Activated CD4-positive, alpha-beta T cell treated with anti-CD3 and anti-CD28 coated beads, Interleukin-2, Interleukin-6, amounts not matched to agents 100 ng/mL and 50 ng/mL, durations not matched to agents 16 hours and 8 hours (primary cell): ENCODE results near the gene KCNJ4.
"Not testable (repeated sequence)": the region's sequence is repeated elsewhere in the genome, so short reads cannot be mapped to it uniquely, and the experiment has no call there.

Source experiments
- DNase-seq: peaks from one replicate; pipeline ENCODE4 v3.0.0-alpha.2; 2020

The KCNJ4 gene

DNA sequence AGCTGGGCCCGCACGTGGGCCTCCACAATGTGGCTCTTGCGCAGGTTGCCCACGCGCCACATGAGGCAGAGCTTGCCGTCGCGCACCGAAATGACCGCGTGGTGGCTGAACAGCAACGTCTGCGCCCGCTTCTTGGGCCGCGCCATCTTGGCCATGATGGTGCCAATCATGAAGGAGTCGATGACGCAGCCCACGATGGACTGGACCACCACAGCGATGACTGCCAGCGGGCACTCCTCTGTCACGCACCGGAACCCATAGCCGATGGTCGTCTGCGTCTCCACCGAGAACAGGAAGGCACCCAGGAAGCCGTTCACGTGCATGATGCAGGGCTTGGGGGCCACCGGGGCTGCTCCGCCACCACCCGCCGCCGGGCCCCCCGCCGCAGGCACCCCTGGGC, 27.5 kb downstream of the KCNJ4 start:
- DNase-seq: no peak

DNA sequence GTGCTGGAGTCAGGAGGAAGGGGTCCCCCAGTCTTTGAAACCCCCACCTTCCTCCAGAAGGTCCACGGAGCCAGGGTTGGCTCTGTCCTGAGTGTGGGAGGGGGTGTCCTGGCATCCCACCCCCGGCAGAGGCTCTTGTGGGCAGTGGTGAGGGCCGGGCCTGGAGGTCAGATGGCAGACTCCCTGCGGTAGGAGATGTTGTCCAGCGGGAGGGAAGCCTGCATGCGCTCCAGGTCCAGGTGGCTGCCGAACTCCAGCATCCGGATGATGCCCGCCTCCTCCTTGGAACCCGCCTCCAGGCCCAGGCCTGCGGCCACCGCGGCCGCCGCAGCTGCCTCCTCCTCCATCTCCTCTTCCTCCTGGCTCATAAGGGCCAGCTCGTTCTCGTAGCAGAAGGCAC, 28.4 kb downstream of the KCNJ4 start:
- DNase-seq: no peak

DNA sequence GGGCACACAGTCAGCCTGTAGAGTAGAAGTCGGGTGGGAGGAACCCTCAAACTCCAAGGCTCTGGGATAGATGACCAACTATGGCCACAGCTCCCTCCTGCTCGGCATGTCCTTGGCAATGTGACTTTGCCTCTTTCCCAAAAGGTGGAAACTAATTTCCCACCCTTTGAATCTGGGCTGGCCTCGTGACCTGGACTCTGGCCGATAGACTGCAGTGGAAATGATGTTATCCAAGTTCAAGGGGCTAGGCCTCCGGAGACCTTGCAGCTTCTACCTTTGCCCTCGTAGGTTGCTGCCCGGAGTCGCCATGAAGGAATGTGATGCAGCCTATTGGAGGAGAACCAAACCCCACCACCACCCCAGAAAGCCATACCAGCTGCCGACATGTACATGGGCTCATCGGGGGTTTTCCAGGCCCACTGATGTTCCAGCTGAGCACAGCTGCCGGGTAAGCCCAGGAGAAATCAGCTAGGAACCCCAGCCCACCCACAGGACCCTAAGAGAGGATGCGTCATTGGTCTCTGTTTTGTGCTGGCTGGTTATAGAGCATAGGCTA, 30.4 kb downstream of the KCNJ4 start:
- no peak for DNase-seq

DNA sequence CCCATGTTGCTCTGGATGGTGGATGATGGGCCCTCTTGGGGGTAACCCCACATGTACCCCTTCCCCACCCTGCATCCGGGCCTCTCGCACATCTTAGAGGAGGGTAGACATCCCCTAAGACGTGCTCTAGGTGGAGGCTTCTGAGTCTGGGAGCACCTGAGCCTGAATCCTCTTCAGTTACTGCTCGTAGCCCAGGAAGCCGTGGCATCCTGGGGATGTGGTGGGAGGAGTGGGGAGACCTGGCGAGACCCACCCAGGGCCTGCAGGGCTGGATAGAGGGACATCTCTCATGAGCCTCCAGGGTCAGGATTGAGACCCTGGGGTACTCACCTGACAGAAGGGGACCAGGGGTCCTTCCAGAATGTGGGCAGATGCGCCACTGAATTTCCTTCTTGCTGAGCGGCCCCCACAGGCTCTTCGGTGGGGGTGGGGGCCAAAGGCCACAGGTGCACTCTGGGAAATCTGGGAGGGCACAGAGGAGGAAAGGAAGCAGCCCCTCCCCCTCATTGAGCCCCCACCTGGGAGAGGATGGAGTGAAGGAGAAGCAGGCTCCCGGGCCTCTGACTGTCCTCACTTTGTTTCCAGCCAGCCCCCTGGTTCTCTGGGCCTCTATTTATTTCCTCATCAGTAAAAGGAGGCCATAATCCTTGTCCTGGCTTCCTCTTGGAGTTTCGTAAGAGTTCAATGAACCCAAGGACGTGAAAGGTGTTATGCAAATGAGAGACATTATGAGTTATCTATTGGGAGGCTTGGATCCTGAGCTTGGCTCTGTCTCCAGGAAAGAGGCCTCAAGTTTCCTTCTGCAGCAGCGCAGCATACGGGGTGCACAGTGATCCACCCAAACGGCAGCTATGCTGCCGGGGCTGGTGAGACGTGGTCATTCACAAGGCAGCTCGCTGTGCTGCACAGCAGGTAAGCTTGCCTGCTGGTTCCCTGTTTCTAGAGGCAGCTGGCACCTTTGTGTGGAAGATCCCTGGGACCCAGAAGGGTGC, 31.2 kb downstream of the KCNJ4 start:
- DNase-seq: no peak

DNA sequence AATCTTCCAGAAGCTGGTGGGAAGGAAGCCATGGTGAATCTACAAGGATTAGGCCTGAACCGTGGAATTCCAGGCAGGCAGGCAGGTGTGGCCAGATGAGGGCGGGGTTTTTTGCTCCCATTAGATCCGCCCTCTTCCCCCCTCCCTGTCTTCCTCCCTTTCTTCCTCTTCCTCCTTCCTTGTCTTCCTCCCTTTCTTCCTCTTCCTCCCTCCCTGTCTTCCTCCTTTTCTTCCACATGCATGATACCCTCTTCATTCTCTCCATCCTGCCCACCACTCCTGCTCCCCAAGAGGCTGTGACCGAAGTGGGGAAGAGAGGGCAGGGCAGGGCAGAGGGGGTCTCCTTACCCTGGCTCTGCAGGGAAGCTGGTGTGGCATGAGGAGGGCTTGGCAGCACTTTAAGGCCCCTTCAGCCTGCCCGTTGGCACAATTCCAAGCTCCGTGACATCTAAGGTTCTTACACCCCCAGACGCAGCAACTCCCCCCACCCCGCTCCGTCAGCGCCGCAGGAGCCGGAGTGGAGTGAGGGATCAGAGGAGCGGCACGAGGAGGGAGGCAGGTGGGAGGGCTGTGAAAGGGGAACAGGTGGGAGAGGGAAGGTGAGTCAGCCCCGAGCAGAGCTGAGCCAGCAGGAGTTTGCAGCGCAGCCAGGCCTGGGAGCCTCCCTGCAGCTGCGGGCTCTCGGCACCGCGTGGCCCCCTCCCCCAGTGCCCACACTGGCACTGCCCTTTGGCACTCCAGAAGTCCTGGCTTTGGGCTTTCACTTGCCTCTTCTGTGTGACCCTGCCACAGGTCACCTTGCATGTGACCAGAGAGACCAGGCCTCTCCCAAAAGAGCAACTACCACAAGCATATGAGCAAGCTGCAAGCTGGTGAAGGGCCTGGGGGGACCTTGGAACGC, 32.1 kb downstream of the KCNJ4 start:
- no peak for DNase-seq

DNA sequence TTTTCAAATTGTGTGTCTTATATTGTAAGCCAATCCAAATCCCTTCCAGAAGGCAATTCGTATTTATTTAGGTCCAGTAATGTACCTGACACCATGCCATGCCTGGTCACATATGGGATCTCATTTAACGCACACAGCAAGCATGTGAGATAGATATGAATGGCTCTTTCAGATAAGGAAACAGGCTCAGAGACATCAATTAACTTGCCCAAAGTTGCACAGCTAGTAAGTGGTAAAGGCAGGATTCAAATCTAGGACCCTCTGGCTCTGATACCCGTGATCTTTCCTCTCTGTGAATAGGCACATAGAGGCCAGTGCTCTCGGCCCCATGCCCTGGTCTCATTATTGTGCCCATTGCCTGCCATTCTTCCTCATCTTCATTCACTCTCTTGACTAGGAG, 34.3 kb downstream of the KCNJ4 start:
- no peak for DNase-seq

DNA sequence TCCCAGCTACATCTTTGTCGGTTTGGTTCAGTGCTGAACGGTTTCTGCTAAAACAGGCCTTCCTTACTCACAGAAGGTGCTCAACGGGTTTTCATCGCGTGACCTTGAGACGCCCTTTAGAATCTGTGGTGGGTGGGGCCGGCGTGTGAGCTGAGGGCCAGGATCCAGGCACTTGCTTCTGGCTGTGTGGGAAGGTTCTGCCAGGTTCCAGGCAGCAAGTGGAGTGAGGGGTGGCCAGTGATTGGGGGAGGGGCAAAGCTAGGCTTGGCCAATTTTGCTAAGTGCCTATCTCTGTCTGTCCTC, 35.2 kb downstream of the KCNJ4 start:
- DNase-seq: no peak

DNA sequence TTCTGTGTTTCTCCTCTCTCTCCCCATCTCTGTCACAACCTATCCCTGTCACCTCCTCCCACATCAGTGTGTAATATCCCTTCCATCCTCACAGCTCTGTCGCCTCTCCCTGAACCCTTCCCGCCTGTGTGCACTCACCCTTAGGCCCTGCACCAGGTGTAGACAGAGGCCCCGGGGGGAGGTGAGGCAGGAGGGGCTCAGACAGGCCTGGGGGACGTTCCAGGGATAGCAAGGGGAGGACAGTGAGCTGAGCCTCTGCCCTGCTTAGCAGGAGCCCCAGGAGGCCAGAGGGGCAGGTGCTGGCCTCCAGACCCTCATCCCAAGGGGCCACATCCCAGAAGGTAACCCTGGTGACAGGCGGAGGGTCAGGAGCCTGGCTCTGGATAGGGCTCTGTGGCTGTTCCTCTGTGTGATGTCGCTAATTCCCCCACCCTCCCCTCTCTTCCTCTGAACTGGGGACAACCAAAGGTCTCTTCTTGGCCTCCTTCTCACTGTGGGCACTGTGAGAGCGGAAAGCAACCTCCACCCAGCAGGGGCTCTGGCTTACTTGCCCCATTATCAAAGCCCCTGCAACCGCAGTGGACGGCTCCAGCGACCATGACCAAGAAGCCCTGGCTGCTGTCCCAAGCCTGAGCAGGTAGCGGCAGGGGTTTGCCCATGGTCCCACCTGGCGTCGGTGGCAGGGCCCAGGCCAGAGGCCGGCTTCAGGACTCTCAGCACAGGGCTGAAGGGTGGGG, 35.7 kb downstream of the KCNJ4 start:
- no peak for DNase-seq

DNA sequence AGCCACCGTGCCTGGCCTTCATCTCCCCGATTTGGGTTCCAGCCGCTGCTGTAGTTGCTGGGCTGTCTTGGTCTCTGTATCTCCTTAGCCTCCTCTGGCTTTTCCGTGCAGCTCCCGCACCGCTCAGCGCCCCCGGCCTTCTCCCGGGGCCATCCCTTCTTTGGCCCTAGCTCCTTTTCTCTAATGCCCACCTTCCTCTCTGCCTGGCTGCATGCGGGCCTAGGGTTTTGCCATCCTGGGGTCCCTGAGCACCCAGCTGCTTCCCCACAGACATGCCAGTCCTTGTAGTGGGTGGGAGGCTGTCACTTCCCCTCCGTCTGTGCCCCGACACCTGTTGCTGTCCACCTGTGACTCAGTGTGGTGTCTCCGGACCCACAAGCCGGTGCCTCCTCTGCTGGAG, 36.4 kb downstream of the KCNJ4 start:
- DNase-seq: no peak

DNA sequence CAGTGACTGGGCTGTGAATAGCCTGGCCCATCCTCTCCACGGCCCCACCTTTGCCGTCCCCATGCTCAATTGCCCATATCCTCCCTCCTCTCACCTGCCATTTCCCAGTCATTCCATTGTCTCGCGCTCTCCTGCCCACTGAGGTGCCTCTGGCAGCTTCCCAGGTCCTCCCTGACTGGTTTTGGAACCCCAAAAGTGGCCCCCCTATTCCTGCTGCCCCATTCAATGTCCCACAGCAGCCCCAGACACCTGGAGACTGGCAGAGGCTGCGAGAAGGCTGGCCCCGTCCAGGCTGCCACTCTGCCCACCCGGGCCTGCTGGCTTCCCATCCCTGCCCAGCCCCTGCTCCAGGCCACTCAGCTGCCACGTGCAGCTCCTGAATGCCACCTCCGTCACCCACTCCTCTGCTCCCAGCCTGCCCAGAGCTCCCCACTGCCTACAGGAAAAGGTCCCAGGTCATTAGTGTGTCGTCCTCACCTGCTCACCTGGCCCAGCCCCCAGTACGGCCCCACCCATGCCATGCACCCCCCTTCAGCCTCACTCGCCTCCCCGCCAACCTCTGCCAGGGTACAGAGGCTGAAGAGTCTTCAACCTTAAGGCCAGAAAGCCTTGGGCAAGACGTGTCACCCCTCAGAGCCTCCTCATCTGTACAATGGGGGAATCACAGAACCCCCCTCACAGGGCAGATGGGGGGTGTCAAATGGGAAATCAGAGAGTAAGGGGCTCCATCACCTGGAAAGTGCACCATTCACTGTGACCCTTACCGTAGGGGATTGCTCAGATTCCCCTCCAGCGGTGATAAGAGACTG, 37.5 kb downstream of the KCNJ4 start:
- DNase-seq: no peak

DNA sequence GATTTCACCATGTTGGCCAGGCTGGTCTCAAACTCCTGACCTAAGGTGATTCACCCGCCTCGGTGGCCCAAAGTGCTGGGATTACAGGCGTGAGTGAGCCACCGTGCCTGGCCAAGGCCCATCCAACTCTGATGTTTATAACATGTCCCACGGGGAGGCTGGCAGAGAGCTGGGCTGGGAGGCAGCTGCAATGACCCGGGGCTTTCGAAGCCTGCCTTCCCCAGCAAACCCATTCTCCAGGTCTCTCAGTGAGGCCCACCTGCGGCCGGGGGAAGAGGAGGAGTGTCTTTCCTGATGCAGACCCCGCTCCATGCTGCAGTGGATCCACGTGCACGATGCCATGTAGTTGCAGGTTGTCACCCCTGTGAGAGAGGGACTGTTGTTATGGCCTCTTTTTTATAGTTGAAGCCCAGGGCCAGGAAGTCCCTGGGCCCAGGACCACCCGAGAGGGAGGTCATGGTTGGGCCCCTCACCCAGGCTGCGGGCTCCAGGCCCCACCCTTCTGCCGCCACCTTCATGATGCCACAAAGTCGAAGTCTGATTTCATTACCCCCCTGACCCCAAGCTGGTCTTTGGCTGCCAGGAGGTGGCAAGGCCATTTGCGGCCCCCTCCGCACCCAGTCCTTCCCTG, 38.3 kb downstream of the KCNJ4 start:
- no peak for DNase-seq

DNA sequence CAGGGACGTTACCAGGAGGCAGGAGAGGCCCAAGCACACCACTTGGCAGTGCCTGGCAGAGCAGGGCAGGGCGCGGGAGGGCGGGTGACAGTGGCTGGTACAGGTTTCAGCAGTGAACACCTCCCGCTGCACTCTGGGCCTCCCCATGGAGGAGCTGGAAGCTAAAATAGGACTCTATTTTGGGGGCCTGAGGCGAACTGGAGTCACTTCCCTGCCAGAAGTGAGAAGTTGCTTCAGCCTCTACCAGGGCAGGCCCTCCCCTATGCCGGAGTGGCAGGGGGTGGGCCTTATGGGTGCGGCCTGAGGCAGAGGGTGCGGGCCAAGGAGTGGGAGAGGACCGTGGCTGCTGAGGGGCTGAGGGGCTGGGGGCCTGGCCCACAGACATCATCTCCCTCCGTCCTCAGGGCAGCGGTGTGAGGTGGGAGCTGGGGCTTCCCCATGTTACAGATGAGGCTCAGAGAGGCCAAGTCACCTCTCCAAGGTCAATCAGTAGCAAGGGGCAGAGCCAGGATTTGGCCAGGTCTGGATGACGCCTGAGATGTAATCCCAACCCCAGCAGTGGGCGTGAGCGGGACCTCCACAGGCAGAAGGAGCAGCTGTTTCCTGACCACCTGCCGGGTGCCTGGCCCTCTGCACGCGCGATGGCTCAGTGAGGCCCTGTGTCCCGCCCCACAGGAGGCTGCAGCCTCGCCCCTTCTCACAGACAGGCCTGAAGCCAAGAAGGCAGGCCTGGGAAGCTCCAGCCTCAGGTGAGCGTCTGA, 39.3 kb downstream of the KCNJ4 start:
- no peak for DNase-seq

DNA sequence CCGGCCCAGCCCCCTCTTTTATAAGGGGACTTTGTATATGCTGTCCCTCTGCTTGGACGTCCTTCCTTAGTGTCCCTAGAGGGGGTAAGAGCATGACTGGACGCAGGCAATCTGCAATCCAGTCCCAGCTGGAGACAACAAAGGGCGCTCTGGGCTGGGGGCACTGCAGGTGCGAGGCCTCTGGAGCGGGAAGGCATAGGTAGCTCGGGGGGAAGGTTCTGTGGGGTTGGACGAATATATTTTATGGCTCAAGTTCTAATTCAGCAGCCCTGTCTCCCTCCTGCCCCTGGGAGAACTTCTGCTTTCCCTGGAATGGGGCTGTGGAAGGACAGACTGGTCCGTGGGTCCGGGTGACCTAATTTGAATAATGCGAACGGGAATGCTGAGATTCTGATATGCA, 40.0 kb downstream of the KCNJ4 start:
- no peak for DNase-seq

DNA sequence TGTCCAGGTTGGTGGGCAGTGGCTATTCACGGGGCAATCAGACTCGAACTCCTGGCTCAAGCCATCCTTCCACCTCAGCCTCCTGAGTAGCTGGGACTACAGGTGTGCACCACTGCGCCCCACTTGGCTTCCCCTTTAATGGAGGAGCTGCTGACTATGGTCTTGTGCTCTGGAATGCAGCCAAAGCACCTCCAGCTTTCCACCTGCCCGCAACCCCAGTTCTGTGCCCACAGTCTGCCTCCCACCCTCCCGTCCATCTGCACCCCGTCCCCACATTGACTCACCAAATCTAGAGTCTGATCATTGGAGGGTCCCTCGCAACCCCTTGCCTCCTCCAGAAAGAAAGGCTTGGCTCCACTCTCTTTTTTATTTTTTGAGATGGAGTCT, 41.0 kb downstream of the KCNJ4 start:
- no peak for DNase-seq

DNA sequence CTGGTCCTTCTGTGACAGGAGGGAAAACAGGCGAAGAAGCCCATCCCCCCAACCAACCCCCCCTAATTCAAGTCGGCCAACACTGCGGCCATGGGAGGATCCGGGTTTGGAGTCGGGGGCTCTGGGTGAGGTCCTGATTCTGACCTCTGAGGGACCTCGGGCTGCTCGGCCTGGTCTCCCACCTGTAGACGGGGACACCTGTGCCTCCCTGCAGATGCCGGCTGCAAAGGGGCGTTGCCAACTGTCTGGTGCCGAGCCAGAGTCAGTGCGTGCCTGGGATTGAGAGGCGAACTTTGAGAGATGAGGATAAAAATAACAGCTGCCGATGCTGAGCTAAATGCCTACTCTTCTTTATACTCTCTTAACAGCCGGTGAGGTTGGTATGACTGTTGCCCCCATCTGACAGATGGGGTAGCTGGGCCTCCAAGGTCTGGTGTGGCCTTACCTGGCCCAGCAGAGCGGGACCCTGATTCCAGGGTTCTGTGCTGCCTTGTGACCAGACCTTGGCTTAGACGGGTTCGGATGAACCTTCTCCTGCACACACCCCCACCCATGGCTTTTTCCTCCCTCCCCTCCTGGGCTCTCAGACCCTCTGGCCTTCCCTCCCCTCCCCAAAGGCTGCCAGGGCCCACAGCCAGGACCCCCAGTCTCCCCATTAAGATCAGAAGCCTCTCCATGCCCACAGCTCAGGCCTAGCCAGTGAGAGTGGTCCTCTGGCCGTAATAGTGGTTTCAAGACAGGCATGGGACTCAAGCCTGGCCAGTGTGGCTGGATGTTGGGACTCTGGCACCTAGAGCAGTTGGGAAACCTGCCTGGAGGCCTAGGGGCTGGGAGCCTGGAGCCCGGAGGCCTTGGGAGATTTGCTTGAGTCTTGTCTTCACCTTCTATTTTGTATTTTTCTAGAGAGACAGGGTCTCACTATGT, 41.7 kb downstream of the KCNJ4 start:
- DNase-seq: no peak

DNA sequence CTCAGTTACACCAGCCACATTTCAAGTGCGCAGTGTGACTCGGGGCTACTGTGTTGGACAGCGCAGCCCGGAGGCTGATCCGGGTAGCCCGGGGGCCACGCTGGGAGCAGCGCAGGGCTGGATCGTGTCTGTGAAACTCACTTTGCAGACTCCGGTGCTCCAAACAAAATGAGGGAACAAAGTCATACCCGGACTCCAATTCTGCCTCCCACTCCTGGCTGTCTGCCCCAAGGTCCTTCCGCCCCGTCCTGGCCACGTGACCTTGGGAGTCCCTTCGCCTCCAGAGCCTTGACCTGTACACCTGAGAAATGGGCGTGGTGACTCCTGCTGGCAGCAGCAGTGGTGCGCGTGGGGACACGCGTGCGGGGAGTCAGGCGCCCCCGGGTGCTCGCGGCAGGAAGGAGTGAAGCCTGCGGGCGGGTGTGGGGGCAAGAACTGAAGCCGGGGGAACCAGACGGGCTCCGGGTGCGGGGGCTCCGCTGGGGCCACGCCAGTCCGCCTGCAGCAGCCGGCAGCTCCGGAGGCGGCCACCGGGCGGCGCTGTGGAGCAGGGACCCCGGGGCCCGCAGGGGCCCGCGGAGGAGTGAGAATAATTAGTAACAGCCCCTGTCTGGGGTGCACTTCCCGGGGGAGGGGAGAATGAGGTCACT, 42.4 kb downstream of the KCNJ4 start:
- peak; percentile 39 for DNase-seq

DNA sequence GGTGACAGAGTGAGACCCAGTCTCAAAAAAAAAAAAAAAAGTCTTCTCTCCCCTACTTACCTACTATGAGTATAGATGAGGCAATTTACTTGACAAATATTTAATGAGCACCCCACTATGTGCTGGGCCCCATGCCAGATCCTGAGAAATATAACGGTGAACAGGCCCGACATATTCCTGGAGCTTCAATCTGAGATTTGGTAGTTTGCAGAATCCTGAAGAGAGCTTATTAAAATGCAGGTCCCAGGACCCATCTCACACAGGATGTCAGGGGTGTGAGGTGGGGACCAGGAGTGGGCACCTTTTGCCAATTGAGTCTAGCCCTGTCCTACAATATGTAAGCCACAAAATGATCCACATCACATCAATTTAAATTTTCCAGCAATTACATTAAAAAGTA, 44.0 kb downstream of the KCNJ4 start:
- no peak for DNase-seq

DNA sequence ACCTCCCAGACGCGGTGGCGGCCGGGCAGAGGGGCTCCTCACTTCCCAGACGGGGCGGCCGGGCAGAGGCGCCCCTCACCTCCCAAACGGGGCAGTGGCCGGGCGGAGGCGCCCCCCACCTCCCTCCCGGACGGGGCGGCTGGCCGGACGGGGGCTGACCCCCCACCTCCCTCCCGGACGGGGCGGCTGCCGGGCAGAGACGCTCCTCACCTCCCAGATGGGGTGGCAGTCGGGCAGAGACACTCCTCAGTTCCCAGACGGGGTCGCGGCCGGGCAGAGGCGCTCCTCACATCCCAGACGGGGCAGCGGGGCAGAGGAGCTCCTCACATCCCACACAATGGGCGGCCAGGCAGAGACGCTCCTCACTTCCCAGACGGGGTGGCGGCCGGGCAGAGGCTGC, 45.1 kb downstream of the KCNJ4 start:
- DNase-seq: not testable (repeated sequence)

DNA sequence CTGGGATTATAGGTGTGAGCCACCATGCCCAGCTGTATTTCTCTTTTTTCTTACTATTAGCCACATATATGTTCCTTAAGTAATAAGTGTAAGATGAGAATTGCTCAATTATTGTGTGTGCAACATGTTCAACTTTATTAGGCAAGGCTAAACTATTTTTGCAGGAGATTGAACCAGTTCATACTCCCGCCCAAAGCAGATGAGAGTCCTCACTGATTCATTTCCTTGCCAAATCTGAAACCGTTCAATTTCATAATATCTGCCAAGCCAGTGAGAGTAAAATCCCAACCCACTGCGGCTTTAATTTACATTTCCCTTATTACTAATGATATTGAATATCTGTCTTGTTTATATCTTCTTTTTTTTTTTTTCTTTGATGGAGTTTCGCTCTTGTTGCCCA, 48.4 kb downstream of the KCNJ4 start:
- no peak for DNase-seq
